Ramos (cell line): Measurements from ENCODE around the gene LILRA6.

ENCODE experiments used
- in situ Hi-C: fragments of 300-500 bp; cut with MboI; formaldehyde crosslinking; loops from one replicate; pipeline ENCODE4 v1.14.3; 2022; ENCODE audit warnings: low sequenced_read_pairs; ENCODE audit not compliant: unreplicated experiment

The LILRA6 gene

GRCh38 chr19:54268936-54269335 is 26.3 kb upstream of the LILRA6 start:
- in situ Hi-C loops: no loop called here

- in situ Hi-C loops: no loop called here
Measured at GRCh38 chr19:54266133-54266532, 23.5 kb upstream of the LILRA6 start.

- in situ Hi-C loops: no loop called here
Measured at GRCh38 chr19:54262470-54262869, 19.9 kb upstream of the LILRA6 start.

- in situ Hi-C loops: no loop called here
Measured at GRCh38 chr19:54262066-54262465, 19.5 kb upstream of the LILRA6 start.

GRCh38 chr19:54257116-54257480 is 14.5 kb upstream of the LILRA6 start, which contains the start of gene LILRB5:
LILRB5 (minus strand) TSS chr19:54257273; CDS start chr19:54257193, 80 bp downstream.
- in situ Hi-C loops: no loop called here

GRCh38 chr19:54256250-54257115 is 13.9 kb upstream of the LILRA6 start:
- in situ Hi-C loops: no loop called here

- in situ Hi-C loops: no loop called here
Measured at GRCh38 chr19:54255105-54255775, 12.7 kb upstream of the LILRA6 start.

GRCh38 chr19:54254195-54254906 is 11.8 kb upstream of the LILRA6 start:
- in situ Hi-C loops: no loop called here

- in situ Hi-C loops: no loop called here
Measured at GRCh38 chr19:54253331-54254194, 11.0 kb upstream of the LILRA6 start.

- in situ Hi-C loops: no loop called here
Measured at GRCh38 chr19:54252845-54253244, 10.3 kb upstream of the LILRA6 start.

- in situ Hi-C loops: no loop called here
Measured at GRCh38 chr19:54252243-54252642, 9.7 kb upstream of the LILRA6 start.

- in situ Hi-C loops: loop anchor here (25.0 kb wide), 1 partner anchor 411 kb away; no protein-coding TSS in a partner anchor
Measured at GRCh38 chr19:54248016-54248601, 5.5 kb upstream of the LILRA6 start.

- in situ Hi-C loops: loop anchor here (25.0 kb wide), 1 partner anchor 410 kb away; no protein-coding TSS in a partner anchor
Measured at GRCh38 chr19:54247106-54247930, 4.7 kb upstream of the LILRA6 start.

GRCh38 chr19:54245936-54246335 is 3.3 kb upstream of the LILRA6 start:
- in situ Hi-C loops: loop anchor here (25.0 kb wide), 1 partner anchor 409 kb away; no protein-coding TSS in a partner anchor

GRCh38 chr19:54243809-54244208 is 1.2 kb upstream of the LILRA6 start:
- in situ Hi-C loops: loop anchor here (25.0 kb wide), 1 partner anchor 407 kb away; no protein-coding TSS in a partner anchor

GRCh38 chr19:54242234-54242633 is 356 bp downstream of the LILRA6 start:
- in situ Hi-C loops: loop anchor here (25.0 kb wide), 1 partner anchor 405 kb away; no protein-coding TSS in a partner anchor

GRCh38 chr19:54240372-54241336 is 1.9 kb downstream of the LILRA6 start:
- in situ Hi-C loops: loop anchor here (25.0 kb wide), 1 partner anchor 403 kb away; no protein-coding TSS in a partner anchor
